GM13976 (cell line): ENCODE results near the gene UQCC2.
A peak's percentile ranks its signal among the peaks of the same experiment; 100 is the strongest.

Experiments used
- DNase-seq: peaks from one replicate; pipeline ENCODE4 v3.0.0; 2012; ENCODE audit warnings: low spot score
- in situ Hi-C: fragments of 300-500 bp; cut with MboI; formaldehyde crosslinking; loops from one replicate; pipeline ENCODE4 v1.12.0; 2022; ENCODE audit warnings: low sequenced_read_pairs, mixed read lengths, inconsistent platforms; ENCODE audit not compliant: unreplicated experiment
- TF ChIP-seq, protein P1 (sequence below): IDR thresholded peaks from 2 replicates; pipeline ENCODE4 v1.5.1; 2012; ENCODE audit warnings: borderline replicate concordance, mild to moderate bottlenecking; ENCODE audit not compliant: insufficient read depth; ENCODE audit errors: extremely low read depth, missing control alignments, control extremely low read depth

UQCC2 gene

GRCh38 chr6:33675968-33676367, 35.5 kb downstream of the UQCC2 start:
- TF ChIP-seq, protein P1, sequence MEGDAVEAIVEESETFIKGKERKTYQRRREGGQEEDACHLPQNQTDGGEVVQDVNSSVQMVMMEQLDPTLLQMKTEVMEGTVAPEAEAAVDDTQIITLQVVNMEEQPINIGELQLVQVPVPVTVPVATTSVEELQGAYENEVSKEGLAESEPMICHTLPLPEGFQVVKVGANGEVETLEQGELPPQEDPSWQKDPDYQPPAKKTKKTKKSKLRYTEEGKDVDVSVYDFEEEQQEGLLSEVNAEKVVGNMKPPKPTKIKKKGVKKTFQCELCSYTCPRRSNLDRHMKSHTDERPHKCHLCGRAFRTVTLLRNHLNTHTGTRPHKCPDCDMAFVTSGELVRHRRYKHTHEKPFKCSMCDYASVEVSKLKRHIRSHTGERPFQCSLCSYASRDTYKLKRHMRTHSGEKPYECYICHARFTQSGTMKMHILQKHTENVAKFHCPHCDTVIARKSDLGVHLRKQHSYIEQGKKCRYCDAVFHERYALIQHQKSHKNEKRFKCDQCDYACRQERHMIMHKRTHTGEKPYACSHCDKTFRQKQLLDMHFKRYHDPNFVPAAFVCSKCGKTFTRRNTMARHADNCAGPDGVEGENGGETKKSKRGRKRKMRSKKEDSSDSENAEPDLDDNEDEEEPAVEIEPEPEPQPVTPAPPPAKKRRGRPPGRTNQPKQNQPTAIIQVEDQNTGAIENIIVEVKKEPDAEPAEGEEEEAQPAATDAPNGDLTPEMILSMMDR, result no peak
- DNase-seq, result no peak
- in situ Hi-C loops, result no loop called here

DNA sequence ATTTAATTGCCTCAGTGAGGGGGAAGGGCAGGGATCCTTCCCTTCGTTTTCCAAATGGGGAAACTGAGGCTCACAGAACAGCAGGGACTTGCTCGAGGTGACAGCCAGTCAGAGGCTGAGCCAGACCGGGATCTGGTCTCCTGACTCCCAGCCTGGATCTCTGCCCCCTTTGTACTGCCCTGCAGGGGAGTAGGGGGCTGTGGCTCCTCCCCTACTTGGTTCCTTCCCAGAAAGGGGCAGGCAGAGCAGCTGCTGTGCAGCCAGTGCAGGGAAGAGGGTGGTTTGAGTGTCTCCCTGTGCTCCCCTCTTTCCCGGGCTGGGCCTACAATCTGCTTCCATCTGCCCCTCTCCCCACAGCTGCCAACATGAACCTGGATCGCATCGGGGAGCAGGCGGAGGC, 37.6 kb downstream of the UQCC2 start:
- in situ Hi-C loops, result no loop called here
- no peak for DNase-seq
- TF ChIP-seq, protein P1, result no peak

GRCh38 chr6:33672808-33673207, 38.7 kb downstream of the UQCC2 start:
- DNase-seq, result peak; percentile 64
- in situ Hi-C loops, result no loop called here
- TF ChIP-seq, protein P1, result peak; percentile 13

DNA sequence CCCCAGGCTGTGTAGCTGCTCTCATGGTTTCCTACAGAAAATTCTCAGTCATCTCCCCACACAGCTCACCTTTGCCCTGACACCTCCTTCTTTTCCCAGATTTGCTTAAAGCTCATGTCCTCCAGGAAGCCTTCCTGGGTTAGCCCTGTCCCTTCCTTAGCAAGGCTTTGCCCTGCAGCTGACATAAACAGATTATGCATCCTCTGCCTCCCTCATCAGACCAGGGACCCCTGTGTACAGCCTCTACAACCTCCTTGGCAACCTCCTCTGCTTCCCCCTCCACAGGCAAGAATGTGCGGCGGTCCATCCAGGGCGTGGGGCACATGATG, 39.8 kb downstream of the UQCC2 start:
- TF ChIP-seq, protein P1, result no peak
- in situ Hi-C loops, result no loop called here
- no peak for DNase-seq

- TF ChIP-seq, protein P1, result no peak
- no peak for DNase-seq
- in situ Hi-C loops, result no loop called here
Observed at GRCh38 chr6:33670971-33671743, 40.3 kb downstream of the UQCC2 start.

- in situ Hi-C loops, result no loop called here
- TF ChIP-seq, protein P1, result no peak
- no peak for DNase-seq
Observed at GRCh38 chr6:33670086-33670660, 41.3 kb downstream of the UQCC2 start.

GRCh38 chr6:33668914-33669313, 42.6 kb downstream of the UQCC2 start:
- in situ Hi-C loops, result no loop called here
- peak; percentile 59 for DNase-seq
- TF ChIP-seq, protein P1, result no peak
